Ishikawa (cell line): ENCODE results near the gene TRERF1.

Source experiments
- CEBPB ChIP-seq: IDR thresholded peaks from 2 replicates; pipeline ENCODE4 v1.6.1; 2012
- CREB1 ChIP-seq: IDR thresholded peaks from 2 replicates; pipeline ENCODE4 v1.6.1; 2012; ENCODE audit warnings: low read depth
- EGR1 ChIP-seq: IDR thresholded peaks from 2 replicates; pipeline ENCODE4 v1.6.1; 2012
- EP300 ChIP-seq: IDR thresholded peaks from 2 replicates; pipeline ENCODE4 v1.6.1; 2012; ENCODE audit warnings: borderline replicate concordance
- FOXM1 ChIP-seq: IDR thresholded peaks from 2 replicates; pipeline ENCODE4 v1.6.1; 2012; ENCODE audit warnings: low read depth, borderline replicate concordance
- NFIC ChIP-seq: IDR thresholded peaks from 2 replicates; pipeline ENCODE4 v1.6.1; 2012
- RAD21 ChIP-seq: IDR thresholded peaks from 2 replicates; pipeline ENCODE4 v1.6.1; 2012; ENCODE audit warnings: low read depth
- REST ChIP-seq: IDR thresholded peaks from 2 replicates; pipeline ENCODE4 v1.6.1; 2012; ENCODE audit warnings: low read depth, mild to moderate bottlenecking
- TAF1 ChIP-seq: IDR thresholded peaks from 2 replicates; pipeline ENCODE4 v1.6.1; 2012; ENCODE audit warnings: low read depth, mild to moderate bottlenecking
- TCF12 ChIP-seq: IDR thresholded peaks from 2 replicates; pipeline ENCODE4 v1.6.1; 2012; ENCODE audit warnings: low read depth
- TEAD4 ChIP-seq: IDR thresholded peaks from 2 replicates; pipeline ENCODE4 v1.6.1; 2012
- YY1 ChIP-seq: IDR thresholded peaks from 2 replicates; pipeline ENCODE4 v1.6.1; 2012; ENCODE audit warnings: low read depth
- ZBTB7A ChIP-seq: IDR thresholded peaks from 2 replicates; pipeline ENCODE4 v1.6.1; 2012; ENCODE audit warnings: low read depth
- TF ChIP-seq, protein P1 (sequence below): IDR thresholded peaks from 2 replicates; pipeline ENCODE4 v1.6.1; 2012
- TF ChIP-seq, protein P2 (sequence below): IDR thresholded peaks from 2 replicates; pipeline ENCODE4 v1.6.1; 2012

The TRERF1 gene

GRCh38 chr6:42390228-42390934 lies 61.3 kb downstream of the TRERF1 start:
- TF ChIP-seq CEBPB = no peak
- no peak for TF ChIP-seq ZBTB7A
- no peak for TF ChIP-seq TAF1
- no peak for TF ChIP-seq TCF12
- TF ChIP-seq, protein P1, sequence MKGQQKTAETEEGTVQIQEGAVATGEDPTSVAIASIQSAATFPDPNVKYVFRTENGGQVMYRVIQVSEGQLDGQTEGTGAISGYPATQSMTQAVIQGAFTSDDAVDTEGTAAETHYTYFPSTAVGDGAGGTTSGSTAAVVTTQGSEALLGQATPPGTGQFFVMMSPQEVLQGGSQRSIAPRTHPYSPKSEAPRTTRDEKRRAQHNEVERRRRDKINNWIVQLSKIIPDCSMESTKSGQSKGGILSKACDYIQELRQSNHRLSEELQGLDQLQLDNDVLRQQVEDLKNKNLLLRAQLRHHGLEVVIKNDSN = no peak
- TF ChIP-seq FOXM1 = no peak
- TF ChIP-seq EP300 = no peak
- TF ChIP-seq TEAD4 = no peak
- TF ChIP-seq, protein P2, sequence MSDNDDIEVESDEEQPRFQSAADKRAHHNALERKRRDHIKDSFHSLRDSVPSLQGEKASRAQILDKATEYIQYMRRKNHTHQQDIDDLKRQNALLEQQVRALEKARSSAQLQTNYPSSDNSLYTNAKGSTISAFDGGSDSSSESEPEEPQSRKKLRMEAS = no peak

DNA sequence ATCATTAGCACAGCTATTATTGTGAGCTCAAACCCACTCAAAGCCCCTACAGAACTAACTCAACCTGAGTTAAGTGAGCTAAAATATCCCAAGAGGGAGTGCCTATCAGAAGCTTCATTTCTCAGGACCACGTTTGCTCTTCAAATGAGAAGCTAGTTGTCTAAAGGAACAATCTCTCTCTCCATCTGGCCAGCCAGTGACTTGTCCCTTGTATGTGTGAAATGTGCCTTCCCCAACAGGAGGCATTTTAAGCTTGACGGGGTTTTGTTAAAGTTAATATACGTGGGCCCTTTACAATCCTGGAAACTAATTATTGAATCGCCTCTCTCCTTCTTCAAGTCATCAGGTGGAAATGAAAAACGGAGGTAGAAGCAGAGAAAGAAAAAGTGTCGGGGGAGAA lies 62.0 kb downstream of the TRERF1 start:
- TF ChIP-seq CEBPB (no peak), TEAD4 (no peak), NFIC (no peak), EP300 (no peak)
- TF ChIP-seq, protein P2 = no peak

- TF ChIP-seq NFIC = no peak
- TF ChIP-seq CREB1 = no peak
- TF ChIP-seq CEBPB = no peak
- TF ChIP-seq TEAD4 = no peak
- TF ChIP-seq EP300 = no peak
- no peak for TF ChIP-seq TAF1
- no peak for TF ChIP-seq TCF12
- no peak for TF ChIP-seq REST
- no peak for TF ChIP-seq ZBTB7A
- TF ChIP-seq RAD21 = no peak
- TF ChIP-seq, protein P1 = no peak
- TF ChIP-seq, protein P2 = no peak
- no peak for TF ChIP-seq EGR1
- TF ChIP-seq FOXM1 = no peak
- TF ChIP-seq YY1 = no peak
Measured at GRCh38 chr6:42388046-42388445, 63.7 kb downstream of the TRERF1 start.

DNA sequence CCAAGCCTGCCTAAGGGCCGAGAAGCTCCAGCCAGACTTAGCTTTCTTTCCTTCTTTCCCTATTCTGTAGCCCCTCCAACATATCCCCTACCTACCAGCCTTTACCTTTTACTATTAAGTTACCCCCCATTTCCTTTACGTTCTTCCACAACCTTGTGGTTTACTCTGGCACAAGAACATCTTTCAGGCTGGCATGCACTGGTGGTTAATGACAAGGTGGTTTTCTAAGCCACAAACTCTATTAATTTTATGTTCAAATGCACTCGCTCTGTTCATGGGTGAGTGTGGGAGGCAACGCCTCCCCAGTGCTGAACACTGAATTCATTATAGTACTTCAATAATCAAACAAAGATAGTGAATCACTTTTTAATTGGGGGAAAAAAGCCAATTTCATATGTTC lies 64.4 kb downstream of the TRERF1 start:
- TF ChIP-seq FOXM1 (no peak), ZBTB7A (no peak), YY1 (no peak), CREB1 (no peak), REST (no peak), TAF1 (no peak), EP300 (no peak)
- TF ChIP-seq, protein P1 = no peak

- TF ChIP-seq REST (no peak), RAD21 (no peak), NFIC (no peak), CREB1 (no peak), TCF12 (no peak), EGR1 (no peak), YY1 (no peak), CEBPB (no peak)
- TF ChIP-seq, protein P1 = no peak
Measured at GRCh38 chr6:42385339-42385738, 66.4 kb downstream of the TRERF1 start.
